PC-9 (cell line): ENCODE results near the gene IRAK1.

ENCODE experiments used
- EZH2 ChIP-seq: fragments of 200-600 bp; sonication (generic); IDR thresholded peaks from 2 replicates; pipeline ENCODE4 v1.8.0; 2017; ENCODE audit warnings: antibody characterized with exemption, low read depth
- TF ChIP-seq, protein P1 (sequence below): fragments of 200-600 bp; sonication (generic); conservative IDR thresholded peaks from 2 replicates; pipeline ENCODE4 v1.6.1; 2017; ENCODE audit warnings: mixed run types, antibody characterized with exemption, mild to moderate bottlenecking, moderate library complexity

DNA sequence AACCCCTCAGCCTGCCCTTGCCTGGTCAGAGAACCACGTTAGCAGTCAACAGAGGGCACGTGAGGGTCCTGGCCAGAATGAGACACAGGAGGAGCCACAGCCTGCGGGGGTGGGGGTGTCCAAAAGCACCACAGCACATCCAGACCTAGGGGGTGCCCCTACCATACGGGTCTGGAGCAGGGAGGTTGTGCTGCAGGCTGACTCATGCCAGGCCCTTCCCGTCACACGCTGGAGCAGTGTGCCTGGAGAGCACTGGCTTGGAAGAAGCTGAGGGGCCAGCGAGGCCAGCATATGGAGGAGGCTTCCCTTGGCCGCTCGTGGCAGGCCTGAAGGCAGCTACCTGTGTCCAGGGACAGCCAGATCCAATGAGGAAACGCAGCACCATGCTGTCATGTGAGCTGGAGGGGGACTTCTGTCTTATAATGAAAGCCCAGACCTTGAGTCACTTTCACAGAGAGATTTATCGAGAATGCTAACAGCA is 1.5 kb upstream of the IRAK1 start:
- TF ChIP-seq, protein P1, sequence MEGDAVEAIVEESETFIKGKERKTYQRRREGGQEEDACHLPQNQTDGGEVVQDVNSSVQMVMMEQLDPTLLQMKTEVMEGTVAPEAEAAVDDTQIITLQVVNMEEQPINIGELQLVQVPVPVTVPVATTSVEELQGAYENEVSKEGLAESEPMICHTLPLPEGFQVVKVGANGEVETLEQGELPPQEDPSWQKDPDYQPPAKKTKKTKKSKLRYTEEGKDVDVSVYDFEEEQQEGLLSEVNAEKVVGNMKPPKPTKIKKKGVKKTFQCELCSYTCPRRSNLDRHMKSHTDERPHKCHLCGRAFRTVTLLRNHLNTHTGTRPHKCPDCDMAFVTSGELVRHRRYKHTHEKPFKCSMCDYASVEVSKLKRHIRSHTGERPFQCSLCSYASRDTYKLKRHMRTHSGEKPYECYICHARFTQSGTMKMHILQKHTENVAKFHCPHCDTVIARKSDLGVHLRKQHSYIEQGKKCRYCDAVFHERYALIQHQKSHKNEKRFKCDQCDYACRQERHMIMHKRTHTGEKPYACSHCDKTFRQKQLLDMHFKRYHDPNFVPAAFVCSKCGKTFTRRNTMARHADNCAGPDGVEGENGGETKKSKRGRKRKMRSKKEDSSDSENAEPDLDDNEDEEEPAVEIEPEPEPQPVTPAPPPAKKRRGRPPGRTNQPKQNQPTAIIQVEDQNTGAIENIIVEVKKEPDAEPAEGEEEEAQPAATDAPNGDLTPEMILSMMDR, result no peak
- TF ChIP-seq EZH2, result no peak
